HepG2 (cell line): ENCODE results near the gene EGR4. TPM values are rescaled to one million over a fixed set of nuclear protein-coding genes. Genes with fewer than 3 reads are reported as not detected.

ENCODE experiments used
- ETV5 ChIP-seq: IDR thresholded peaks from 2 replicates; pipeline ENCODE4 v1.6.1; 2018; ENCODE audit warnings: missing biosample characterization, missing genetic modification reagents, inconsistent platforms, borderline replicate concordance
- GABPA ChIP-seq, 2 experiments: IDR thresholded peaks; 2 replicates each; pipeline ENCODE4 v1.6.1; 2011 to 2016; ENCODE audit warnings: low read depth in 2 of 2, low read length in 1 of 2, missing biosample characterization in 1 of 2, missing genetic modification characterization in 1 of 2
- RXRA ChIP-seq: sonication (generic); formaldehyde crosslinking; IDR thresholded peaks from 2 replicates; pipeline ENCODE4 v1.5.1; 2020; ENCODE audit warnings: missing genetic modification reagents
- ZBTB7B ChIP-seq: sonication (generic); formaldehyde crosslinking; IDR thresholded peaks from 2 replicates; pipeline ENCODE4 v1.4.0; 2020; ENCODE audit warnings: missing genetic modification reagents
- ZNF543 ChIP-seq: sonication (generic); formaldehyde crosslinking; IDR thresholded peaks from 2 replicates; pipeline ENCODE4 v1.4.0; 2020; ENCODE audit warnings: mild to moderate bottlenecking, missing genetic modification reagents
- ZNF614 ChIP-seq: IDR thresholded peaks from 2 replicates; pipeline ENCODE4 v1.6.1; 2018; ENCODE audit warnings: missing biosample characterization, missing genetic modification reagents, inconsistent platforms, borderline replicate concordance
- ZNF747 ChIP-seq: sonication (generic); formaldehyde crosslinking; IDR thresholded peaks from 2 replicates; pipeline ENCODE4 v1.8.1; 2023; ENCODE audit warnings: missing genetic modification reagents, mild to moderate bottlenecking, borderline replicate concordance
- ZNF780A ChIP-seq: sonication (generic); formaldehyde crosslinking; IDR thresholded peaks from 2 replicates; pipeline ENCODE4 v1.8.0; 2022; ENCODE audit warnings: mild to moderate bottlenecking, missing genetic modification reagents, moderate library complexity
- ZSCAN25 ChIP-seq: sonication (generic); formaldehyde crosslinking; IDR thresholded peaks from 2 replicates; pipeline ENCODE4 v1.8.0; 2022; ENCODE audit warnings: mild to moderate bottlenecking, missing genetic modification reagents
- polyA plus RNA-seq, 8 experiments: library from polyadenylated mRNA; depleted of rRNA in 3 of 8; stranded (reverse) in 7 of 8; unstranded in 1 of 8; fragments of >200 nt; fragmentation: Illumina TruSeq in 4 of 8; extraction: Trizol in 4 of 8; gene quantifications; 2 replicates each; pipeline versions ENCODE4 v1.2.1 to v1.2.3, GENCODE V29; 2011 to 2016; ENCODE audit warnings: low read depth in 4 of 8, missing spikeins in 1 of 8, mixed read lengths in 1 of 8; ENCODE audit not compliant: insufficient read depth in 1 of 8
- total RNA-seq, 5 experiments: library from RNA; depleted of rRNA; stranded (reverse); fragments of >200 nt; fragmentation: Illumina TruSeq; extraction: Trizol; gene quantifications; 2 replicates each; pipeline ENCODE4 v1.2.3, GENCODE V29; 2016; ENCODE audit warnings: low read depth in 1 of 5
- TF ChIP-seq, protein P1 (sequence below), 2 experiments: sonication (generic) in 1 of 2; formaldehyde crosslinking in 1 of 2; IDR thresholded peaks; 2 replicates each; pipeline versions ENCODE4 v1.4.0 to v1.6.1; 2018 to 2020; ENCODE audit warnings: missing genetic modification reagents in 2 of 2, borderline replicate concordance in 1 of 2, low read depth in 1 of 2, mild to moderate bottlenecking in 1 of 2, missing biosample characterization in 1 of 2
- TF ChIP-seq, protein P2 (sequence below): IDR thresholded peaks from 2 replicates; pipeline ENCODE4 v1.6.1; 2012; ENCODE audit warnings: low read depth, low read length, improper control_type of control experiment
- TF ChIP-seq, protein P3 (sequence below): IDR thresholded peaks from 2 replicates; pipeline ENCODE4 v1.6.1; 2016
- TF ChIP-seq, protein P4 (sequence below), 2 experiments: fragments of 450-650 bp in 1 of 2; sonication (generic) in 1 of 2; formaldehyde crosslinking in 1 of 2; IDR thresholded peaks; 2 replicates each; pipeline versions ENCODE4 v1.6.1 to v1.8.0; 2016 to 2022; ENCODE audit warnings: antibody characterized with exemption in 1 of 2, mild to moderate bottlenecking in 1 of 2, missing genetic modification reagents in 1 of 2

The EGR4 gene
- total and polyA plus RNA-seq, 2 of the 13 experiments (the other 11 are each of a cell fraction or from before 2014, with no cell fraction given), result not detected

DNA sequence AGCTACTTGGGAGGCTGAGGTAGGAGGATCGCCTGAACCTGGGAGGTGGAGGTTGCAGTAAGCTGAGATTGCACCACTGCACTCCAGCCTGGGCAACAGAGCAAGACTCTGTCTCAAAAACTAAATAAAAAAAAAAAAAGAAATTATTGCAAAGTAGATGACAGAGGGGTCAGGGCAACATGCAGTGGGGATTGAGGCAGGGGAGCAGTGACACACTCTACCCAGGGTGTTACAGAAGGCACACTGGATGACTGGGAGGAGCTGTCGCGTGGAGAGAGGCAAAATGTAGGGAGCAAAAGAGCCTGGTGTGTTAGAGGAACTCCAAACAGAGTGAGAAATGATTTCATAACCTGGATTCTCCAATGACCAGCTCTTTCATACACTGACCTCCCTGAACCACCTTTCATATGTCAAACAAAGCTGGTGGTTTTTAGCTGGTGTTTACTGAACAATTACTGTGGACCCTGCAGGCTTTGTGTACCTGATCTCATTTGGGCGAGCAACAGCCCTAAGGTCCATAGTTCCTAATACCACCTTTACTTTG, 31.2 kb downstream of the EGR4 start (continued):
- TF ChIP-seq ZNF747 (CRISPR knock-in tag) (peak; percentile 86; the same call in 1 of the 2 replicates), ZBTB7B (CRISPR knock-in tag) (peak; percentile 78; the same call in 1 of the 2 replicates), ZNF780A (CRISPR knock-in tag) (no peak), RXRA (CRISPR knock-in tag) (peak; percentile 22; the same call in 1 of the 2 replicates), GABPA (IDR thresholded peaks at IDR 0.05; ENCODE audit: low read depth, low read length) (no peak), GABPA (CRISPR knock-in tag; IDR thresholded peaks at IDR 0.05; ENCODE audit: low read depth) (0 out of 2 replicates have a peak, but pooled peaks have one; percentile 26), ZSCAN25 (CRISPR knock-in tag) (peak; percentile 73), ZNF543 (no peak), ETV5 (CRISPR knock-in tag) (peak; percentile 40; the same call in 1 of the 2 replicates), ZNF614 (peak; percentile 96)
- TF ChIP-seq, protein P1, sequence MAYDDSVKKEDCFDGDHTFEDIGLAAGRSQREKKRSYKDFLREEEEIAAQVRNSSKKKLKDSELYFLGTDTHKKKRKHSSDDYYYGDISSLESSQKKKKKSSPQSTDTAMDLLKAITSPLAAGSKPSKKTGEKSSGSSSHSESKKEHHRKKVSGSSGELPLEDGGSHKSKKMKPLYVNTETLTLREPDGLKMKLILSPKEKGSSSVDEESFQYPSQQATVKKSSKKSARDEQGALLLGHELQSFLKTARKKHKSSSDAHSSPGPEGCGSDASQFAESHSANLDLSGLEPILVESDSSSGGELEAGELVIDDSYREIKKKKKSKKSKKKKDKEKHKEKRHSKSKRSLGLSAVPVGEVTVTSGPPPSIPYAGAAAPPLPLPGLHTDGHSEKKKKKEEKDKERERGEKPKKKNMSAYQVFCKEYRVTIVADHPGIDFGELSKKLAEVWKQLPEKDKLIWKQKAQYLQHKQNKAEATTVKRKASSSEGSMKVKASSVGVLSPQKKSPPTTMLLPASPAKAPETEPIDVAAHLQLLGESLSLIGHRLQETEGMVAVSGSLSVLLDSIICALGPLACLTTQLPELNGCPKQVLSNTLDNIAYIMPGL (CRISPR knock-in tag; IDR thresholded peaks at IDR 0.05; ENCODE audit: borderline replicate concordance in 1 of 2, low read depth in 1 of 2), result peak in 1 of 2 experiments; percentile 51; a peak in 1 of 4 replicates
- TF ChIP-seq, protein P2, sequence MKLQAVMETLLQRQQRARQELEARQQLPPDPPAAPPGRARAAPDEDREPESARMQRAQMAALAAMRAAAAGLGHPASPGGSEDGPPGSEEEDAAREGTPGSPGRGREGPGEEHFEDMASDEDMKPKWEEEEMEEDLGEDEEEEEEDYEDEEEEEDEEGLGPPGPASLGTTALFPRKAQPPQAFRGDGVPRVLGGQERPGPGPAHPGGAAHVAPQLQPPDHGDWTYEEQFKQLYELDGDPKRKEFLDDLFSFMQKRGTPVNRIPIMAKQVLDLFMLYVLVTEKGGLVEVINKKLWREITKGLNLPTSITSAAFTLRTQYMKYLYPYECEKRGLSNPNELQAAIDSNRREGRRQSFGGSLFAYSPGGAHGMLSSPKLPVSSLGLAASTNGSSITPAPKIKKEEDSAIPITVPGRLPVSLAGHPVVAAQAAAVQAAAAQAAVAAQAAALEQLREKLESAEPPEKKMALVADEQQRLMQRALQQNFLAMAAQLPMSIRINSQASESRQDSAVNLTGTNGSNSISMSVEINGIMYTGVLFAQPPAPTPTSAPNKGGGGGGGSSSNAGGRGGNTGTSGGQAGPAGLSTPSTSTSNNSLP, result peak; percentile 77; the same call in 1 of the 2 replicates
- TF ChIP-seq, protein P3, sequence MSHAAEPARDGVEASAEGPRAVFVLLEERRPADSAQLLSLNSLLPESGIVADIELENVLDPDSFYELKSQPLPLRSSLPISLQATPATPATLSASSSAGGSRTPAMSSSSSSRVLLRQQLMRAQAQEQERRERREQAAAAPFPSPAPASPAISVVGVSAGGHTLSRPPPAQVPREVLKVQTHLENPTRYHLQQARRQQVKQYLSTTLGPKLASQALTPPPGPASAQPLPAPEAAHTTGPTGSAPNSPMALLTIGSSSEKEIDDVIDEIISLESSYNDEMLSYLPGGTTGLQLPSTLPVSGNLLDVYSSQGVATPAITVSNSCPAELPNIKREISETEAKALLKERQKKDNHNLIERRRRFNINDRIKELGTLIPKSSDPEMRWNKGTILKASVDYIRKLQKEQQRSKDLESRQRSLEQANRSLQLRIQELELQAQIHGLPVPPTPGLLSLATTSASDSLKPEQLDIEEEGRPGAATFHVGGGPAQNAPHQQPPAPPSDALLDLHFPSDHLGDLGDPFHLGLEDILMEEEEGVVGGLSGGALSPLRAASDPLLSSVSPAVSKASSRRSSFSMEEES (CRISPR knock-in tag), result peak; percentile 51; the same call in 1 of the 2 replicates
- TF ChIP-seq, protein P4, sequence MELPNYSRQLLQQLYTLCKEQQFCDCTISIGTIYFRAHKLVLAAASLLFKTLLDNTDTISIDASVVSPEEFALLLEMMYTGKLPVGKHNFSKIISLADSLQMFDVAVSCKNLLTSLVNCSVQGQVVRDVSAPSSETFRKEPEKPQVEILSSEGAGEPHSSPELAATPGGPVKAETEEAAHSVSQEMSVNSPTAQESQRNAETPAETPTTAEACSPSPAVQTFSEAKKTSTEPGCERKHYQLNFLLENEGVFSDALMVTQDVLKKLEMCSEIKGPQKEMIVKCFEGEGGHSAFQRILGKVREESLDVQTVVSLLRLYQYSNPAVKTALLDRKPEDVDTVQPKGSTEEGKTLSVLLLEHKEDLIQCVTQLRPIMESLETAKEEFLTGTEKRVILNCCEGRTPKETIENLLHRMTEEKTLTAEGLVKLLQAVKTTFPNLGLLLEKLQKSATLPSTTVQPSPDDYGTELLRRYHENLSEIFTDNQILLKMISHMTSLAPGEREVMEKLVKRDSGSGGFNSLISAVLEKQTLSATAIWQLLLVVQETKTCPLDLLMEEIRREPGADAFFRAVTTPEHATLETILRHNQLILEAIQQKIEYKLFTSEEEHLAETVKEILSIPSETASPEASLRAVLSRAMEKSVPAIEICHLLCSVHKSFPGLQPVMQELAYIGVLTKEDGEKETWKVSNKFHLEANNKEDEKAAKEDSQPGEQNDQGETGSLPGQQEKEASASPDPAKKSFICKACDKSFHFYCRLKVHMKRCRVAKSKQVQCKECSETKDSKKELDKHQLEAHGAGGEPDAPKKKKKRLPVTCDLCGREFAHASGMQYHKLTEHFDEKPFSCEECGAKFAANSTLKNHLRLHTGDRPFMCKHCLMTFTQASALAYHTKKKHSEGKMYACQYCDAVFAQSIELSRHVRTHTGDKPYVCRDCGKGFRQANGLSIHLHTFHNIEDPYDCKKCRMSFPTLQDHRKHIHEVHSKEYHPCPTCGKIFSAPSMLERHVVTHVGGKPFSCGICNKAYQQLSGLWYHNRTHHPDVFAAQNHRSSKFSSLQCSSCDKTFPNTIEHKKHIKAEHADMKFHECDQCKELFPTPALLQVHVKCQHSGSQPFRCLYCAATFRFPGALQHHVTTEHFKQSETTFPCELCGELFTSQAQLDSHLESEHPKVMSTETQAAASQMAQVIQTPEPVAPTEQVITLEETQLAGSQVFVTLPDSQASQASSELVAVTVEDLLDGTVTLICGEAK (IDR thresholded peaks at IDR 0.05), result no peak
- TF ChIP-seq, protein P4 (CRISPR knock-in tag; IDR thresholded peaks at IDR 0.05), result peak; percentile 57; the same call in 1 of the 2 replicates
